Epithelial cell of proximal tubule (primary cell): Measurements from ENCODE around the gene CUL7. TPM values are rescaled to one million over a fixed set of nuclear protein-coding genes. Genes with fewer than 3 reads are reported as not detected.

ENCODE experiments used
- DNase-seq: peaks from one replicate; pipeline ENCODE4 v3.0.0-alpha.2; 2011; ENCODE audit warnings: low read depth
- H3K4me3 ChIP-seq: 2 replicates; pipeline ENCODE4 v1.5.1; 2011; ENCODE audit warnings: low read depth, mild to moderate bottlenecking, low read length
- total RNA-seq: library from RNA; depleted of rRNA; stranded (reverse); fragments of >200 nt; gene quantifications from 2 replicates; pipeline ENCODE4 v1.2.3, GENCODE V29; 2015
- TF ChIP-seq, protein P1 (sequence below): conservative IDR thresholded peaks from 2 replicates; pipeline ENCODE4 v1.5.1; 2012; ENCODE audit warnings: low read depth, mild to moderate bottlenecking, low read length

Gene CUL7
- total RNA-seq, 1 donor from 2014 or later = 20.5 TPM

DNA sequence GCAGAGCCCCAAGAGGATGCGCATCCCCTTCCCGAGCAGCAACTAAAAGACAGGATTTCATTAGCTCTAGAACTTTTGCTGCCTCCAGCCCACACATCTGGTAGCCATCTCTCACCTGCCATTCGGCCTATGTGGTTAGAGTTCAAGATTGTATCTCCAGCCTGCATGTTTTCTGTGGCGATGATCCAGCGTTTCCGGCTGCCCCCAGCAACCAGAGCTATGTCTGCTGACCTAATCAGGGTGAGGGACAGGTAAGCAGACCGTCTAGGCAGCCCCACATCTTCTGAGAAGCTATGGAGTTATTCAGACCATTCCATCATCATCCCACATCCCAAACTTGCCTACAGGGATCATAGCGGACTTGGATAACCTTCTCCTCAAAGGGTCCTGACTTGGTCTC lies 2.3 kb upstream of the CUL7 start:
- DNase-seq = no peak
- TF ChIP-seq, protein P1, sequence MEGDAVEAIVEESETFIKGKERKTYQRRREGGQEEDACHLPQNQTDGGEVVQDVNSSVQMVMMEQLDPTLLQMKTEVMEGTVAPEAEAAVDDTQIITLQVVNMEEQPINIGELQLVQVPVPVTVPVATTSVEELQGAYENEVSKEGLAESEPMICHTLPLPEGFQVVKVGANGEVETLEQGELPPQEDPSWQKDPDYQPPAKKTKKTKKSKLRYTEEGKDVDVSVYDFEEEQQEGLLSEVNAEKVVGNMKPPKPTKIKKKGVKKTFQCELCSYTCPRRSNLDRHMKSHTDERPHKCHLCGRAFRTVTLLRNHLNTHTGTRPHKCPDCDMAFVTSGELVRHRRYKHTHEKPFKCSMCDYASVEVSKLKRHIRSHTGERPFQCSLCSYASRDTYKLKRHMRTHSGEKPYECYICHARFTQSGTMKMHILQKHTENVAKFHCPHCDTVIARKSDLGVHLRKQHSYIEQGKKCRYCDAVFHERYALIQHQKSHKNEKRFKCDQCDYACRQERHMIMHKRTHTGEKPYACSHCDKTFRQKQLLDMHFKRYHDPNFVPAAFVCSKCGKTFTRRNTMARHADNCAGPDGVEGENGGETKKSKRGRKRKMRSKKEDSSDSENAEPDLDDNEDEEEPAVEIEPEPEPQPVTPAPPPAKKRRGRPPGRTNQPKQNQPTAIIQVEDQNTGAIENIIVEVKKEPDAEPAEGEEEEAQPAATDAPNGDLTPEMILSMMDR = no peak
- no peak overlapping the region for H3K4me3 ChIP-seq

DNA sequence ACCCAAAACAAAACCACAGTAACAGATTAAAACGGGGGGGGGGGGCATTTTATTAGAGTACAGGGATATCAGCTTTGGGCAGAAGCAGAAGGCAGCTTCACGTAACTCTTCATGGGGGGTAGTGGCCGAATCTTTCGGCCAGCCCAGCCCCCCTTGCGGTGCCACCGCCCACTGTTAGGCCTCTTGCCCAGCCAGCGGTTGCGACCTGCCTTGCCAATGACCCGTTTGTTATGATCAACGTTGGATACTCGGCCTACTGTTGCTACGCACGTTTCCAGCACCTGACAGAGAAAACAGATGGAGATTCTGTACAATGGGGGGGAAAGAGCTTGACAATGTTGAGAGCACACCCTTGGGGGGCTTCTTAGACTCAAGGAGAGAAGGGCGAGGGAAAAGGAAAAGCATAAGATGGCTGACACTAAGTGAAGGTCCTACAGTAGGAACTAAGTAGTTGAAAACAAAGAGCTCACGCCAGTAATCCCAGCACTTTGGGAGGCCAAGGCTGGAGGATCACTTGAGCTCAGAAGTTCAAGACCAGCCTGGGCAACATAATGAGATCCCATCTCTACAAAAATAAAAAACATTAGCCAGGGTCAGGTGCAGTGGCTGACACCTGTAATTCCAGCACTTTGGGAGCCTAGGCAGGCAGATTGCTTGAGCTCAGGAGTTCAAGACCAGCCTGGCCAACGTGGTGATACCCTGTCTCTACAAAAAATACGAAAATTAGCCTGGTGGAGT lies 724 bp upstream of the CUL7 start:
- H3K4me3 ChIP-seq = peak overlapping the region; percentile 72
- DNase-seq = no peak
- TF ChIP-seq, protein P1 = no peak

DNA sequence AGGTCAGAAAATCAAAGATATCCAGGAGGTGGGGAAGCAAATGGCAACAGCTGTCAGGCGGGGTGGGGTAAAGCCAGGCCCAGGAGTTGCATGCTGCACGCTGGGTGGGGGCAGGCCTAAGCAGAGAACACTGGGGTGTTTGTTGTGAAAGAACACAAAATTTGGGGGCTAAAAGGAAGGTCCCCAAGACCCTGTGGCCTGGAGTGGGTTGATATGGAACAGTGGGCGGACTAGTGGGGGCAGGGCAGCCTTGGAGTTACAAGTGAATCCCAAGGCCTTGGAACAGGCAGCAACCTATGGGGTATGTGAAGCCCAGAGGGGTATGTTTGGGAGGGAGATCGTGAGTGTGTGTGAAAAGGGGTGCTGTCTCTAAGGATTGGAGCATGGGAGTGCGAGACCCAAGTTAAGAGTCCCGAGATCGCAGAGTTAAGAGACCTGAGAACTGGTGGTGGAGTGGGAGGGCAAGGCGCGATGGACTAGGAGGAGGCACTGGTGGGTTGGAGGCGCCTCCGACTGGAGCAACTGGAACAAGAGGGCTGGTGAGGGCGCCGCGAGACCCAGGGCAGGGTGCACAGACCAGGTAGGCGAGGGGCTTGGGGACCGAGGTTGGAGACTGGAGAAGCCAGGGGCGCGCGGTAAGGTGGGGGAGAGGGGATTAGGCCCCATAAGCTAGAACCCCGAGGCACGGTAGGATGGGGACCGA lies 658 bp downstream of the CUL7 start:
- peak overlapping the region; percentile 72 for H3K4me3 ChIP-seq
- TF ChIP-seq, protein P1 = no peak
- DNase-seq = no peak

DNA sequence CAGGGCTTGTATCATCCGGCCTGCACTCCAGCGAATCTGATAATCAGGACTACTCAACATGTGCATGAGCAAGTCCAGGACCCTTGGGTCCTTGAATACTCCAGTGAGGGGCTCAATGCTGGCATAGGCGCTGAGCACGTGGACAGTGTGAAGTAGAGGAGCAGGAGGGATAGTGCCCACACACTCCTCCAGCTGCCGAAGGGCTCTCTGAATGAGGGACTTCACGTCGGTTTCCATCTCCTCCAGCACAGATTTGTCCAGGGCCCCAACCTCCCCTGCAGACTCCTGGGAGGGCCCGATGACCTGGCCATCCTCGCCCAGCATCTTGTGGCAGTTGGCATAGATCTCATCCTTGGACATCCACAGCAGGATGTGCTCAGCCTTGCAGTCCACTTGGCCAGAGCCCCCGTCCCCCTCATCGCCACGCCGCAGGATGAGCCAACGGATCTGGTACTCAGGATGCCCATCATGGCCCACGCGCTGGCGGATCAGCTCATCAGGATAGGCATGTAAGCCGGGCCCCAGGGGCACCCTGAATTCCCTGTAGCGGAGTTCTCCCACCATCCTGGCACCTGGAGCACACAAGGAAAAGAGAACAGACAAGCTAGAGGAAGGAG lies 1.3 kb downstream of the CUL7 start:
- TF ChIP-seq, protein P1 = no peak
- H3K4me3 ChIP-seq = peak overlapping the region; percentile 72
- DNase-seq = no peak

DNA sequence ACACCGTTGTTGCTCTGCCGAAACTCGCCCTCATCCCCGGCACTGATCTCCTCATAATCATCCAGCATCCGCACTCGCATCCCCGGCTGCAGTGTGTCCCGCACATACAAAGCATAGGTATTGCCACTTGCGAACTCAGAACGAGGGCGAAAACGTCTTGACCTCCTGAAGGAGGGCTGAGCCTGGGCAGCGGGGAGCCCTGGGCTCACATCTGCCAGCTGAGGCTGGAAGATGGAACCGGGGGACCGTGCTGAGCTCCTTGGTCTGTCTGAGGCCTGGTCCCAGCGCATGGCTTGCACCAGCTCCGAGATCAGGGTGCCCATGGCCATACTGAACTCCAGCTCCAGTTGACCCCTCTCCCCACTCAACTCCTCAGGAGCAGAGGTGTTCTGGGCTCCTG lies 2.7 kb downstream of the CUL7 start:
- TF ChIP-seq, protein P1 = no peak
- DNase-seq = no peak
- no peak overlapping the region for H3K4me3 ChIP-seq

DNA sequence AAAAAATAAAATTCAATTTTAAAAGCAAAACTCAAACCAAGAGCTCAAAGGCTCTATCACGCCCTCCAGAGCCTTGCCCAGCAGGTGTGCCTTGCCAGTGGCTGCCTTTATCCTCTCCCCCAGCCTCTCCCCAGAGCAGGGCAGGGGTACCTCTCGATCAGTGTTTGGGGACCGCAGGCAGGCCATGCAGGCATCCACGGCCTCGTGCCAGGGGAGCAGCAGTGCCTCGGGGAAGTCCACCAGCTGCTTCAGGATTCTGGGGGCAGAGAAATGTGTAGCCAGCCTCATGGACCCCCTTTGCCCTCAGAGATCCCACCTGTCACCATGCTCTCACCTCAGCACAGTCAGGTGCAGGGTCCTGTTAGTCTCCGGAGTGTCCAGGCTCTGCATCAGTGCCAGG lies 5.7 kb downstream of the CUL7 start:
- H3K4me3 ChIP-seq = no peak overlapping the region
- TF ChIP-seq, protein P1 = no peak
- DNase-seq = no peak
